ENCODE measurements around the gene DOK5. TPM values are rescaled to one million over a fixed set of nuclear protein-coding genes. Genes with fewer than 3 reads are reported as not detected.
"Not testable (repeated sequence)": the region's sequence is repeated elsewhere in the genome, so short reads cannot be mapped to it uniquely, and the experiment has no call there.

DOK5 gene
- total RNA-seq, 1 donor from 2014 or later, result 236 TPM

DNA sequence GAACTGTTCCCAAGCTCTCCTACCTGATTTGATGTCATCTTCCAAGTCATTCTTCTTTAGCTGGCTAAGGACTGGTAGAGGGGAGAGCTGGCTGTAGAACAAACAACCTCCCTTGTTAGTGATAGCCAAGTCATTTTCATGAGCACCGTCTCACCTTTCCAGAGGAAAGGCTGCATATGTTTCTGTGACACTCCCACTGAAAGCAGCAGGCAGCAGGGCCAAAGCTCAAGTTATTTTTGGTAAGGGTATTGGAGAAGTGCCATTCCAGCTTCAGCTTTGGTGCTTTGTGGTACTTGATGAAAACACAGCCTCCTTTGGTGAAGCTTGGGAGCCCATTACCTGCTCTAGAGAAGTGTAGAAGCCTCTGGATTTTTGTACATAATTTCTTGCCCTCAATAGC, 5.4 kb upstream of the DOK5 start:
- DNase-seq (ENCODE audit: low spot score in 2 of 2), result no peak

DNA sequence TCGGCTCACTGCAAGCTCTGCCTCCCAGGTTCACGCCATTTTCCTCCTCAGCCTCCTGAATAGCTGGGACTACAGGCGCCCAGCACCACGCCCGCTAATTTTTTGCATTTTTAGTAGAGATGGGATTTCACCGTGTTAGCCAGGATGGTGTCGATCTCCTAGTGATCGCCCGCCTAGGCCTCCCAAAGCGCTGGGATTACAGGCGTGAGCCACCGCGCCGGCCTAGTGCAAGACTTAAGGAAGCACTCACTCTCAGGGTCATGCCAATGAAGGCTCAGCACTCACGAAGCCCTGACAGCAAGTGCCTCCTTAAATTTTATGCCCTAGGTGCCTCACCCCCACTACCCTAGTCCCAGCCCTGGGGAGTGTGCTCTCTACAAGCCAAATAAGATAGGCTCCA, 4.7 kb upstream of the DOK5 start:
- FAIRE-seq, result no peak
- no peak for DNase-seq (ENCODE audit: low spot score in 2 of 2)

More for the DNA sequence above, 5.4 kb upstream of the DOK5 start:
- no peak for FAIRE-seq

DNA sequence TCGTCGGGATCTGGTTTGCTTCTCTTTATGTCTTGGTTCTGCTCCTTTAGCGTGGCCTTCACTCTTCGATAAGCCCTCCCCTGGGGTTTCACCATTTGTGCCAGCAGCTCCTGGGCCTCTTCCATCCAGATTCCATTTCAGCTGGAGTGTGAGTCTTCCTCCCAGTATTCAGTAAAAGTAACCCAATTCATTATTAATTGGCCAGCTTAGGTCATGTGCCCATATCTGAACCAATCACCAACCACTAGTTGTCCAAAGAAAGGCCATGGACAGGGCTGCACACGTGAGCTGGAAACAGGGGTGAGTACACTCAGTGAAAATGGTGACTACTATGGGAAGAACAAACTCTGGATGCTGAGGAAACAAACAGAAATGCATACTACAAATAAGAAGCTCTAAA, 2.8 kb upstream of the DOK5 start:
- FAIRE-seq (no peak), DNase-seq (ENCODE audit: low spot score in 2 of 2) (no peak)

DNA sequence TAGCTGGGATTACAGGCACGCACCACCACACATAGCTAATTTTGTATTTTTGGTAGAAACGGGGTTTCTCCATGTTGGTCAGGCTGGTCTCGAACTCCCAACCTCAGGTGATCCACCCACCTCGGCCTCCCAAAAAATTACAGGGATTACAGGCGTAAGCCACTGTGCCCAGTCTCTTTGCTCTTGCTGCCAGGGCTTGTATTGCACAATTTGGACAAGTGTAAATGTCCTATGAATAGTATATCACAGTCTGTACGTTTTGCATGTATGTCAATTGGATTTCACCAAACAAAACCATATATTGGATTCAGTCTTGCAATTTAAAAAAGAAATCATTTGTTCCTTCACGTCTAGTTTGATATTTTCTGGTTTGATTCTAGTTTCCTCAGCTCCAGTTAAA, 2.1 kb upstream of the DOK5 start:
- FAIRE-seq, result no peak
- DNase-seq (ENCODE audit: low spot score in 2 of 2), result no peak

DNA sequence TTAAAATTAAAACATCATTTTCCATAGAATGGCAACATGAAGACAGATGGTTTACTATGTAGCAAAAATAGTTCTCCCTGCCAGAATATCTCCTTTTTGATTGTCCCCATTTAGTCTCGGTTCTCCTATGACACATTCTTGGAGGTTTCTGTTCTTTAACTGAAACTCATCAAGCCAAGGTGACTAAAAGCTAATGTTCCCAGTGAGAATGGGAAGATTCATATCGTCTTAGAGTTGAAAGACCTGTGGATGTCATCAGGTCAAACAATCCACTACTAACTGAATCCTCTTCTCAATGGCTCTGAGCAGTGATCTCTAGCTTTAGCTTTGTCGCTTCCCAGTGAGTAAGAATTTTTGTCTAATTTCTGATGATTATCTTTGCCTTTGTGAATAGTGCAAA, 1.3 kb upstream of the DOK5 start:
- no peak for FAIRE-seq
- DNase-seq (ENCODE audit: low spot score in 2 of 2), result no peak

DNA sequence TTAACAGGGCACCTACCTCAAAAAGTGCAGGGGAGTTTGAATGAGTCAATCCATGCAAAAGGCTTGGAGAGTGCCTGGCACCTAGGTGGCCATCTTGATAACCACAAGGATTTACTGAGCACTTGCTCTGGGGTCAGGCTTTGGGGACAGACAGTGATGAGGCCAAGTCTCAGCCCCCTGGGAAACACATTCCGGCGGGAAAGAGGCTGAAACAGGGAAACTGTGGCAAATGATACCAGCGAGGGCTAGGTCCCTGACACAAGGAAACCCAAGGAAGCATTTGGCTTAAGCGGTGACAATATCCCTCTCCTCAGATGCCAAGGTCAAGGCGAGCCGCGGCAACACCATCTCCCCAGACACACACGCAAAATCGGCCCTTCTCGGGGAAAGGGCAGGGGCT, 527 bp upstream of the DOK5 start:
- FAIRE-seq (no peak), DNase-seq (ENCODE audit: low spot score in 2 of 2) (no peak)

DNA sequence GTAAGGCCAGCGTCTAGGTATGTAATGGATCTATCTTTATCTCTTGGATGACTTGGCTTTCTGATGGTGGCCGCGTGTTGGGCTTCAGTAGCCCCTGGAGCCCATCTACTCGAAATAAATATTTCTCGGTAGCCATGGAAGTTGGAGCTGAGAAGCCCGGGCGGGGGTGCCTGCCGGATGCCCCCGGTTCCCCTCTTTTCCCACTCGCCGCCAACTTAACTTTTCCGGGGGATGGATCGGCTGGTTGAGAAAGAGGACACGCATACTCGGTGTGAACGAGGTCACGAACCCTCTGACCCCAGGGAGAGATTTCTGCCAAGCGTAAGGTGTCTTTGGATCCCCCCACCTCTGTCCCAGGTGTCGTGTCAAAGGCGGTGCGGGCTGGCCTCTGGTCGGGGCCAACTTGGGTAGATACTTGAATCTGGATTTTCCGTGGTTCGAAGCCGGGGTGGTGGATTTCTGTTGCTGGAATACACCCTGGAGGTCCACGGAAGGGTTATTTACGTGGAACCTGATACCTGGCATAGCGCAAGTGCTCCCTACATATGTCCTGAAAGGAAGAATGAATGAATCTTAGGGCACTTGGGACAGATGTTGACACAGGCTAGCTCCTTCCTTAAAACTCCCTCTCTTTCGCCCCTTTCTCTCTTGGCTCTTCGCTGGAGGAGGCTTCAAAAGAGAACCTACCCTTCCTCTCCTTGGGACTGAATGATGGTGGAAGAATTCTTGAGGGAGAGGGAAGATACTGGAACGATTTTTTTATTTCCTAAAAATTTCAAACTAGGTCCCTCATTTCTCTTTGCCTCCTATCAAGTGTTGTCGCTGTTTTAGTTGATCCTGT, 996 bp downstream of the DOK5 start:
- no peak for DNase-seq (ENCODE audit: low spot score in 2 of 2)
- no peak for FAIRE-seq

DNA sequence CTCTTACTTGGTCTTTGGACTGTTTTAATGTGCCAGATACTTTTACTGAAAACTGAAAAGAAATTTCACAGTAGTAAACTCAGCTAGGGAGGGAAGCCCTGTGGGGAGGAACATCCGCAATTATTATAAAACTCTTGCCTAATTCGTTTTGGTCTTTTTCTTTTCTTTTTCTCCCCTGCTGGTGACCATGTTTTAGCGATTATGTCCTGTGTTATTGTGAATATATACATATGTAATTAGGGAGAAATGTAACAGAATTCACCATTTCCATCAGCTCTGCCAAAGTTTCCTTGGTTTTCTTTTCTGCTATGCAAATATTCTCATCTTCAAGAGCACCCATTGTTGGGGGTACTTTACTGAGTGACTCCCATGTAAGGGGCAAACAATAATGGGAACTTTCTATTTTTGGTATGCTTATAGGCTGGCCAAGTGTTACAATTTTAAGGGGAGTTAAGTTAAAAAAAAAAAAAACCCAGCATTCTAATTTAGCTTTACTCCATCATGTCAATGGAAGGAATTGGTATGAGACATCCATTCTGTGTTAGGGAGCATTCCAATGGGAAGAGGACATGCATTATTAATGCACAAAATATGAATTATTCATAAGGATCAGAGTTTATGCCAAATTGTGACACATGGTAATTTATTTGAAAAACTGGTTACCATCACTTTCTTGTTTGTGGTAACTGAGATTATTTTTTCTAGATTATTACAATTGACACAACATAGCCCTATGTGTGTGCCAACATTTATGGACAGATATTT, 2.0 kb downstream of the DOK5 start:
- no peak for FAIRE-seq
- DNase-seq (ENCODE audit: low spot score in 2 of 2), result no peak

DNA sequence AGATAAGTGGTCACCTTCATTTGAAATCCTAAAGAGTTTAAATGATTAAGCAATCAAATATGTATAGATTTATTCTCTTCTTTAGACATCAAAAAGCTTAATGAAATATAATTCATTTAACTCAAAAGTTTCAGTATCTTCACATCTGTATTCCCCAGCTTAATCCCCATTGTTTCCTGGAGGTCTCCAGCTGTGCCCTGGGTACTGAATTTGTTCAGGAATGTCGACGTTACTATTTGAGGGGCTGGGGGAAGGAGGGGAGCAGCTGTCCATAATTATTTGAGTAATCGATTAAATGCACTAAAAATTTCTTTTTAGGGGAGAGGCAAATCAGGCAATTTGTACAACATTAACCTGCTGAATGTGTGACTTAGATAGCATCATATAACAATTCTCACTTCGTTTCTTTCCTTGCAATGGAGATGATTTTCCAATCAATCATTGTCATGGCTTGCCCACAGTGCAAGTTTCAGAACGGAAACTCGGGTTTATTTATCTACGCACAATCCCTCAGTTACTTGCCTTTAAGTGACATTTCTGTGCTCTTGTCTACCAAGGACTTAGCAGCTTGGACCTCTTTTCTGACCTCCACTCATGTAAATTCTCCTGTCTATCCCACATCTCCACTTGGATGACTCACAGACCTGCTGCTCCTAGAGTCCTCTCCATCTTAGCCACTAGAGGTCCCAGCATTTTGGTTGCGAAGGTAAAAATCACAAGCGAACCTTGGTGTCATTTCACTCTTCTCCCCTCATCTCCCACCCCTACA, 3.9 kb downstream of the DOK5 start:
- DNase-seq (ENCODE audit: low spot score in 2 of 2), result no peak

DNA sequence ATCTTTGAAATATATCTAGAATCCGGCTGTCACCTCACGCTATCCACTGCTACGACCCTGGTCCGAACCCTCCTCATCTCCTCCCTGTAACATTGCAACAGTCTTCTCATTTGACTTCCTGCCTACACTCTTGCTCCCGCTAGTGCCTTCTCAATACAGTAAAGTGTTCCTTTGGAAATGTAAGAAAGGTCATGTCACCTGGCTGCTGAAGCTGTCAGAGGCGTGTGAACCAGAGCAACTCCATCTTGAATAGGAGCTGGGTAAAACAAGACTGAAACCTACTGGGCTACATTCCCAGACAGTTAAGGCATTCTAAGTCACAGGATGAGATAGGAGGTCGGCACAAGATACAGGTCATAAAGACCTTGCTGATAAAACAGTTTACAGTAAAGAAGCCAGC, 4.5 kb downstream of the DOK5 start:
- not testable (repeated sequence) for FAIRE-seq; DNase-seq (ENCODE audit: low spot score in 2 of 2)

More for the DNA sequence above, 3.9 kb downstream of the DOK5 start:
- no peak for FAIRE-seq

DNA sequence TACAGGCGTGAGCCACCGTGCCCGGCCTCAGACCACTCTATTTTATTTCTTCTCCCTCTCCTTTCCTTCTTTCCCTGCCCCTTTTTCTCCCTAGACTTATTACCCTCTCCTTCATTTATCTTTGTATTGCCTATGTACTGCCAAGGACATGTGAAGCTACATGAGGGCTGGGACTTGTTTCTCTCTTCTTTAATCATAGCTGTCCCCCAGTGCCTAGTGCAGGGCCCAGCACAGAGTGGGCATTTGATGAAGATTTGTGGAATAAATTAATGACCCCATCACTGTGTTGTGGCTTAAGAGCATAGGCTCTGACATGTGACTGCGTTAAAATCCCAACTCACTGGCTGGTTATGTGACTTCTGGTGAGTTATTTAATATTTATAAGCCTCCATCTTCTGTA, 6.0 kb downstream of the DOK5 start:
- FAIRE-seq (no peak), DNase-seq (ENCODE audit: low spot score in 2 of 2) (no peak)

DNA sequence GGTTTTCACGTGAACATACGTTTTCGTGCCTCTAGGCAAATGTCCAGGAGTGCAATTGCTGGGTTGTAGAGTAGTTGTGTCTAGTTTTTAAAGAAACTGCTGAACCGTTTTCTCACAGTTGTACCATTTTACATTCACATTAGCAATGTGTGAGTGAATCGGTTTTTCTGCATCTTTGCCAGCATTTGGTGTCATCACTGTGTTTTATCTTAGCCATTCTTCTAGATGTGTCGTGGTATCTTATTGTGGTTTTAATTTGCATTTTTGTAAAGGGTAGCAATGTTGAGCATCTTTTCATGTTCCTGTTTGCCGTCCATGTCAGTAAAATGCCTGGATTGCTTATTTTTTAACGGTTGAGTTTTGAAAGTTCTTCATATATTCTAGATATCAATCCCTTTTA, 10.2 kb downstream of the DOK5 start:
- DNase-seq (ENCODE audit: low spot score in 2 of 2) (no peak), FAIRE-seq (no peak)

DNA sequence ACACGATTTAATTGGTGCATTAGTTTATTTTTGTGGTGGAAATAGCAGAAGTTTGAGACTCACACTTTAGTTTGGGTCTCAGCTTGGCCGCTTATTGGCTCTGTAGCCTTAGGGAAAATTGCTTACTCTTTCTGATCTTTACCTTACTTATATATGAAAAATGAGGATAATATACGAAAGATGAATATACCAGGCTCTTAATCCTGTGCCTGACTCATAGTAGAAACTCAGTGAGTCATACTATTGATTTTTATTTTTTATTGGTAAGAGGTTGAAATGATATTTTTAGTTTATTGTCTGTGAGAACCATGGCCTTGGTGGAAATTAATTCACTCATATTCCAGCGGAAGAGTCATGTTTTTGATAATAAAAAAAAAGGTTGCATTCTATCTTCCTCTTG, 11.2 kb downstream of the DOK5 start:
- DNase-seq (ENCODE audit: low spot score in 2 of 2) (no peak), FAIRE-seq (no peak)

DNA sequence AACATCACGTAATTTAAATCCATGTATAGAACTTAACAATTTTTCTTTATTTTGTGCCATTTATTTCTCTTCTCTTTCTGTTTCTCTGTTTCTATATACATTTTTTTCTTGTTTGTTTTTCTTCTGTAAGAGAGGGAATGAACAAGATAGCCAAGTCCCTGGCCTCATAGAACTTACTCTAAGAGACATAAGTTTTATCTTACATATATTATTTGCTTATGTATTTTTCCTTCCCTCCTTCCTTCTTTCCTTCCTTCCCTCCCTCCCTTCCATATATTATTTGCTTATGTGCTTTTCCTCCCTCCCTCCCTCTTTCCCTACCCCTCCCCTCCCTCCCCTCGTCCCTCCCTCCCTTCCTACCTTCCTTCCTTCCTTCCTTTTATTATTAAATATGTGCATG, 13.0 kb downstream of the DOK5 start:
- DNase-seq (ENCODE audit: low spot score in 2 of 2), result no peak
- no peak for FAIRE-seq

DNA sequence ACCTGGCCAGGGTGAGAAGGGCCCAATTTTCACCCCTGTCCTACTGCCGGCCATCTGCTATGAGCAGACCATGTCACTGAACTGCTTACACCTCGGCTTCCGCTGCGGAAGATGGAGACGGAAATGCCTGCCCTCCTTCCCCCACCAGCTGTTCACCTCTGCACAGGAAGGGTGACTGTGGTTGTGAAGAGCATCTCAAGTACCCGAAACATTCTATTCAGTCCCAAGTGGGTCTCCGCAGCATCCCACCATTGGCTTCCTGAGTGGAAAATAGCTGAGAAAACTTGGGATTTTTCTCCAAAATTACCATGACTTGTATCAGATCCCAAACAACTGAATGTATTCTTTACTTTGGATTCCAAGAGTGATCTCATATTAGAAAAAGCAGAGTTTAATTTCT, 16.1 kb downstream of the DOK5 start:
- DNase-seq (ENCODE audit: low spot score in 2 of 2) (no peak), FAIRE-seq (no peak)

DNA sequence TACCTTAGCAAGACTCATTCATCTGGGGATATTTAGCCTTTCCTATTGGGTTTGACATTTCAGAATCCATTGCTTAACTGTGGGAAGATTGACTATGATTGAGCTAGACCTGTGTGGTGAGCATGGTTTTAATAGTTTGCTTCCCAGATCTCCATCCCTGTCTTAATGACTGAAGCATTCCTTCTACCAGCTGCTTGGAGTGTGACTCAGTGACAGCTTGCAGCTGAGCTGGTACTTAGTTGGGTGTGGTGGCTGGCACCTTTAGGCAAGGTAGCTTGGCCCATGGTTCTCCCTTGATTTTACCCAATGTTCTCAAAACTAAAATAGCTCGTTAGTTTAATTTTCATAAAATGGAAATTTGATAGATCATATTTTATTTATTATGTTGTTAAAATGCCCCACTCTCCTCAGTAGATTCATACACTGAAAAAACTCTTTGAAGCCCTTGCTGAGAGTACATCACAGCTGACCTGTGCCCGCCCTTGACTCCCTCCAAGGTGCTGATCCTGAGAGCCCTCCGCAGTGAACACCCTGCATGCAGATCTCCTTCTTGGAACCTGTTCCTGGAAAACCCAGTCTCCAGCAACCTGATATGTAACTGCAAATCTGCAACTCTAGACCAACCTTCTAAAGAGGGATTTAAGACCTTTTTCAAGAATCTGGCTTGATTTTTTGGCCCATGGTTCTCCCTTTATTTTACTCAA, 19.1 kb downstream of the DOK5 start:
- FAIRE-seq (no peak), DNase-seq (ENCODE audit: low spot score in 2 of 2) (no peak)

DNA sequence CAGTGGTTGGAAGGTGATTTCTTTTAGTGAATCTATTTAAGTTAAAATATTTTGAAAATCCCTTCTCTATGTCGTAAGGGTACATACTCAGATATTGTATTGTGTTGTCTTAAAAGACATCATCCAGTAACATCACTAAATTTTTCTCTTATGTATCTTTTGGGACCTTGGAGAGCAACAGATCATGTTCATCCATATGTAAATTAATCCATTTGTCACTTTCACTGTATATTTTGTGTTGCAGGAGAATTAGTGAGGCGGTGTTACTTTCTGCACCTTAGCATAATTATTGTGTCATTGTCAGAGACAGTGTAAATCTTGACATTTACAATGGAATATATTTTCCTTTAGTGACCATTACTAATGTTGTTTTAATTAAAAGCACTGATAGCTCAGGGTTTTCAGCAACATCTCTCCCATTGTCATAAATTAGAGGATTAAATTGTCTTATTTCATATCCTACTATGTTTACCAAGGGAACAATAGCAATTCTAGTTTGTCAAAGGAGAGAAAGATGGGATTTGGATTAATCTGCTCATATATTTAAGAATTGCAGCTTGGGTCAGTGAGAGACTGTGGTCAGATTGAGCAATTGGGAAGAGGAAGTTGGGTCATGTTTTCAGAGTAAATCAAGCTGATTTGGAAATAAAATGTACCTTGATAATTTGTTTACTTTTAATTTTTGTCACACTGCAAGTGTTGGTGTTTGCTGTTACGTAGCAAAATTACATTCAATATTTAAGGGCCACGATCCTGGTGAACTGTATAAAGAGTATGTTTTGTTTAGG, 22.7 kb downstream of the DOK5 start:
- FAIRE-seq (no peak), DNase-seq (ENCODE audit: low spot score in 2 of 2) (no peak)

DNA sequence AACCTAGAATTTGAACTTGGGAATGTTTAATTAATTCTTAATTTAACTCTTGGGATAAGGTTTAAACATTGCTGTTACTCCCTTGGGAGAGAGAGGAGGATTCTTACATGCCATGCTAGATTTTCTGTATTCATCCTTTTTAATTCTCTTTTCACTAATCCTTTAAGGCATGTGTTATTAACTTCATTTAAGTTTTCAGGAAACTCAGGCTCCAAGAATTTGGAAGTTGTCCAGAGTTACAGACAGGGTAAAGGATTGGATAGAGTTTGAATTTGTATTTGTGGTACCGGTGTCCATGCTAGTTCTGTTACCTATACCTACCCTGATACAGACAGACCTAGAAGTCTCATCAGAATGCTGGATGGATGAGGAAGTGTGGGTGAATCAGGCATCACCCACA, 23.7 kb downstream of the DOK5 start:
- FAIRE-seq (no peak), DNase-seq (ENCODE audit: low spot score in 2 of 2) (no peak)

DNA sequence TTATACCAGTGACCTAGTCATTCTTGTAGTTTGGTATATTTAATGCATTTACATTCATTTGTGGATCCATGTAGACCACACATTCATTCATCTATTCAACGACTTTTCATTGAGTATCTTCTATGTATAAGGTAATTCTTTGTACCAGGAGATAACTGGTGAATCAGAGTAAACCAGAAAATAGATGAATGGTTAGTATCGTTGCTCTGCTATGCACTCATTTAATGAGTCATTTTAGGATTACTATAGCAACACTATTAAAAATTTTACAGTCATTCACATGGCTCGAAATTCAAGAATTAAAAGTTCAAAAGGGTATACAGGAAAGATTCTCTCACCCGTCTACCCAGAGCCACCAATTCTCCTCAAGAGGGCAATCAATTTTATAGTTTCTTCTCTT, 26.8 kb downstream of the DOK5 start:
- DNase-seq (ENCODE audit: low spot score in 2 of 2) (no peak), FAIRE-seq (no peak)

DNA sequence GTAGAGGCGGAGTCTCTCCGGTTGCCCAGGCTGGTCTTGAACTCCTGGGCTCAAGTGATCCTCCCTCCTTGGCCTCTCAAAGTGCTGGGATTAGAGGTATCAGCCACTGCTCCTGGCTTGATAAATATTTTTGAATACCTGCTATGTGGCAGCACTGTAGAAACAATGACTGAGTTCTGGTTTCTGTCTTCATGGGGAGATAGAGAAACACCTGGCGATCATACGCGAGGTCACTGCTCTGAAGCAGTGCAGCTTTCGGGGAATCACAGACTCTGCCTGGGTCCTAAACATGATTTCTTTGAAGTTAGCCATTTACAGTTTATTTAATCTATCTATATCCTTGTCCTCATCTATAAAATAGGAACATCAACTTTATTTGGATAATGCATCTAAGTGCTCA, 31.2 kb downstream of the DOK5 start:
- DNase-seq (ENCODE audit: low spot score in 2 of 2) (no peak), FAIRE-seq (no peak)
